Effector memory CD4-positive, alpha-beta T cell (primary cell): ENCODE measurements around the gene AKAP13.
A peak's percentile ranks its signal among the peaks of the same experiment; 100 is the strongest.

Source experiments
- DNase-seq, 3 donors: peaks; one replicate each; pipeline ENCODE4 v3.0.0-alpha.2; 2020
- H3K27ac ChIP-seq: 2 replicates; pipeline ENCODE4 v1.7.0; 2013; ENCODE audit warnings: mild to moderate bottlenecking, low read length, moderate library complexity; ENCODE audit not compliant: insufficient read depth, poor library complexity, severe bottlenecking
- H3K27me3 ChIP-seq: replicated peaks from 2 replicates; pipeline ENCODE4 v1.7.0; 2013; ENCODE audit warnings: mild to moderate bottlenecking, low read length; ENCODE audit not compliant: insufficient read depth, control insufficient read depth, poor library complexity, severe bottlenecking
- H3K36me3 ChIP-seq: 2 replicates; pipeline ENCODE4 v1.7.0; 2013; ENCODE audit warnings: mild to moderate bottlenecking, low read length, moderate library complexity; ENCODE audit not compliant: control insufficient read depth, insufficient read depth
- H3K4me1 ChIP-seq: 2 replicates; pipeline ENCODE4 v1.7.0; 2013; ENCODE audit warnings: low read length, mild to moderate bottlenecking; ENCODE audit not compliant: control insufficient read depth, insufficient read depth, poor library complexity, severe bottlenecking
- H3K4me3 ChIP-seq: 2 replicates; pipeline ENCODE4 v1.7.0; 2013; ENCODE audit warnings: low read length, low read depth, mild to moderate bottlenecking; ENCODE audit not compliant: insufficient read depth, poor library complexity, severe bottlenecking
- H3K9me3 ChIP-seq: 2 replicates; pipeline ENCODE4 v1.7.0; 2013; ENCODE audit warnings: mild to moderate bottlenecking, low read length, moderate library complexity; ENCODE audit not compliant: control insufficient read depth

Gene AKAP13

DNA sequence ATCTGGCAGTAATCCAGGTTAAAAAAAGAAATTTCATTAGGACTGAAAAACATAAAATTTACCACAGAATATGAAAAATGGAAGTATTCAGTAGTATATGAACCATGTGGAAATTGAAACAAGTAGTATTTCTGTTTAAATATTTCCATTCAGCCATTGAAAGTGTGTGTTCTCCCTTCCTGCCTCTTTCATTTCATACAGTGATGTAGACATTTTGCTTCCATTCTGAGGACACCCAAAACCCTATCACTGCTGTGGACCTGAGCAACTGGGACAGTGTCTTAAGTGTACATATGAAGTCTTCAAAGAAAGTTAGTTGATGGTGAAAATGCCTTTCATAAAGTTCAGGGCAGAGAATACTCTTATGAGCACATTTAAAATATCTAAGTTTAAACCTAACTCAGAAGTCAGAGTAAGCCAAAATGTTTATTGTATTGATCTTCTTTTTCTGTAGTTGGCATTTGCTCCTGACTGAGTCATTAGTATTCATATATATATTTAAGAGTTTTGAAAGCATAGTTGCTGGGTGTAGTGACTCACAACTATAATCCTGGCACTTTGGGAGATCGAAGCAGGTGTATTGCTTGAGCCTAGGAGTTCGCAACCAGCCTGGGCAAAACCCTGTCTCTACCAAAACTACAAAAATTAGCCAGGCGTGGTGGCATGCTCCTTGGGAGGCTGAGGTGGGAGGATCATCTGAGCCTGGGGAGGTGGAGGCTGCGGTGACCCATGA, 215.6 kb downstream of the AKAP13 start:
- peaks cover 9% of the 10 kb centered on the region for H3K4me1 ChIP-seq
- H3K27me3 ChIP-seq, result no peaks in the 10 kb centered on the region
- H3K36me3 ChIP-seq, result peaks cover 9% of the 10 kb centered on the region
- no peaks in the 10 kb centered on the region for H3K9me3 ChIP-seq
- no peak overlapping the region for H3K4me3 ChIP-seq
- no peak for DNase-seq
- no peak overlapping the region for H3K27ac ChIP-seq

DNA sequence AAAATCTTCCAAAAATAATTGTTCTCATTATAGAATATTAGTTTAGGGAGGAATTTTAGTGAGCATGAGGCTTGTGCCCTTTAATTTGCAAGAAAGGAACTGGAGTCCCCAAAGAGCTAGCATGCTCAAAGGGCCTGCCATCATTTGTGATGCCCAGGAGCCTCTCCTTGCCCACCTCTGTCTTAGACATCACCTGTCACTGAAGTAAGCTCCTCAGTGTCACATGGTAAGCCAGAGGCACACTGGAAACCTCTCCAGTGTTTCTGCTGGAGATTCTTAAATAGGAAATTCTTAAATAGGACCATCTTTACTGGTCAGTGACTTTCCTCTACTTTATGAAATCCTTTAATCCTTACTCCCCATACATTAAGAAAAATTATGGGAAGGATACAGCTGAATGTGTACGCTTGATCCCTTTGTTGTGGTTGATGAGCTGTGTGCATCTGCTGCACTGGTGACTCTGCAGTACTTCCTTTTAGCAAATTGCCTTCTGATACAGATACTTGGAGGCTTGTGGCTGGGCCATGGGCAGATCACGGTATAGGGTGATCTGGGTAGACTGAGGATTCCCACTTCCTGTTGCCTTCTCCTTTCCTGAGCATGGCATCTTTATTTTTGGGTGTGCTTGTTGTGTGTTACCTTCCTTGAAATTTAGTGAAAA, 216.9 kb downstream of the AKAP13 start:
- H3K36me3 ChIP-seq, result peaks cover 7% of the 10 kb centered on the region
- H3K27ac ChIP-seq, result no peak overlapping the region

DNA sequence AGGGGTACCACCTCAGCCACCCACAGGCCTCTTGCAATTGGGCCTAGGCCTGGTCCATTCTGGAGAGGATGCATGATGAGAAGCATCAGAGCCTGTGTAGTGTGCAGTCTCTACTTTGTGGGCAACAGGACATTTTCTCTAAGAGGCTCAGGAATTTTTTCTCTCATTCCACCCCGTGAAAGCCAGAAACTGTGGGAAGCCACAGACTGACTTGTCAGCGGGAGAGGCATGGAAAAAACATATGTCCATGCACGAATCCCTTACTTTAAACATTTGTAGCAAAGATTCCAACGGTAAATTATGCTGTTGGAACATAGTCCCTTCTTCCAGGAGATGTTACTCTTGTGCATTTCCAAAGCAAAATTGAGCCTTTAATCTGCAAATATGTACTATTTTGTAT, 217.8 kb downstream of the AKAP13 start:
- DNase-seq, result no peak
- H3K27ac ChIP-seq, result no peak overlapping the region
- H3K27me3 ChIP-seq, result no peaks in the 10 kb centered on the region
- H3K4me1 ChIP-seq, result peaks cover 9% of the 10 kb centered on the region
- H3K9me3 ChIP-seq, result no peaks in the 10 kb centered on the region
- H3K4me3 ChIP-seq, result no peak overlapping the region
- peaks cover 11% of the 10 kb centered on the region for H3K36me3 ChIP-seq

More for the DNA sequence above, 216.9 kb downstream of the AKAP13 start:
- peak in 2 of 3 donors; percentile 7 to 15 for DNase-seq
- Histone ChIP-seq H3K4me3 (no peak overlapping the region), H3K9me3 (no peaks in the 10 kb centered on the region), H3K4me1 (peaks cover 9% of the 10 kb centered on the region), H3K27me3 (no peaks in the 10 kb centered on the region)

DNA sequence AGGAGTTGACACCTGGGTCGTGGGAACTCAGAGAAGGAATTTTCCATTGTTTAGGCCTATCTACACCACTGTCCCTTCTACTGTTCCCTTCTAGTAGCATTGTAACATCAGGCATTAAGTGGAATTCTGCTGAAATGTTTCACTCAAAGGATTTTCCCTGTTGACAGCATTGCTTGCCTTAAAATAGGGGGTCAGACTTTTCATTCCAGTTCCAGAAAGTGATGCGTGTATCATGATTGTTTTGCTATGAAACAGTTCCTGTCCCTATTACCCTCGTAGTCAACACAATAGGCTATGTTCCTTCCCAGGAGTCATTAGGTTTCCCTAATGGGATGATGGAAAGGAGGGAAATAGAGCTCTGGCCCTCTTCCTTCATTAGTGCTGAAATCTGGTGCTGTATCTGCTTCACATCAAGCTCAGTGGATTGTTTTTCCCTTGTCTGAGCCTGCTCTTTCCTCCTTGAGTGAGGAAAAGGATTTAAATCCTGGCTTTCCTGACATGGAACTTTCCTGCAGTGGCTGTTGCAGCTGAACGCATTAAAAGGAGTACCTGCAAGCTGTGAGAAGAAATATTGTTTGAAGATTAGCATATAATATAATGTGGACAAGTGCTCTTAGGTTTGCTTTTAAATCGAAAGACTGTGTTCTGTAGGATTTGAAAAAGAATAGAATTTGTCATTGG, 218.5 kb downstream of the AKAP13 start:
- Histone ChIP-seq H3K4me3 (no peak overlapping the region), H3K27ac (no peak overlapping the region), H3K4me1 (peaks cover 13% of the 10 kb centered on the region), H3K36me3 (peaks cover 18% of the 10 kb centered on the region), H3K9me3 (no peaks in the 10 kb centered on the region), H3K27me3 (no peaks in the 10 kb centered on the region)
- no peak for DNase-seq

DNA sequence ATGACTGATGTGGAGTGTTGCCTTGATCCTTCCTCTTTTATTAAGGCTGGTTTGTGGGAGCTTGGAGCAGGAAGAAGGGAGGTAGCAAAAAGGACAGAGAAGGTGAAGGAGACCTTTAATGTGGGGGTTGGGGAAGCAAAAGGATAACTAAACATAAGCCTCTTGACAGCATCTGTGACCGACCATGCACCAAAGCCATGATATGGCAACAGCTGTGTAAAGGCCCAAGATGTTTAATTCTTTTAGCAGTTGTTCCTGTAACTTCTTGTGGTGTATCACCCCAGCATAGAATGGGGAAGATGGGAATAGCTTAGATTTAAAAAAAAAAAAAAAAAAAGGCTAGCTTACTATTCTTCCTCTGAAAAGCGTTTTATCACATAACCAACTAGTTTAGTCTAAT, 219.6 kb downstream of the AKAP13 start:
- Histone ChIP-seq H3K9me3 (no peaks in the 10 kb centered on the region), H3K4me1 (peaks cover 13% of the 10 kb centered on the region), H3K36me3 (peaks cover 18% of the 10 kb centered on the region), H3K27me3 (no peaks in the 10 kb centered on the region), H3K27ac (no peak overlapping the region), H3K4me3 (no peak overlapping the region)
- no peak for DNase-seq

DNA sequence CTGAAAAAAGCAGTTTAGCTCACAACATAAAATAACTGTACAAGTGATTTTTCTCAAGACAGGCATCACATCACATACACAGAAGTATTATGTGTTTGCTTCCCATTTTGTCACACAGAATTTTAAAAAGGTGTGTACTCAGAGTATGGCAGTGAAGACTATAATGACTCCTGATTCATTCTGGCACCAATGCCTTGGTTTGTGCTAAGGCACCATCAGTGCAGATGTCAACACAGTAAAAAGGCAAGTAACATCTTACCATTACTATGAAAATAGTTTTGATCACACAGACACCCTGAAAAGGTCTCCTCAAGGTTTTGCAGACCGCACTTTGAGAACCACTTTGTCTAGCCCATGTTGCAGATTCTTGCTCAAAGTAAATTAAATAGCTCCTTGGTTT, 222.8 kb downstream of the AKAP13 start:
- Histone ChIP-seq H3K27me3 (no peaks in the 10 kb centered on the region), H3K9me3 (no peaks in the 10 kb centered on the region), H3K36me3 (peaks cover 18% of the 10 kb centered on the region), H3K4me1 (peaks cover 9% of the 10 kb centered on the region), H3K27ac (no peak overlapping the region), H3K4me3 (no peak overlapping the region)
- no peak for DNase-seq

DNA sequence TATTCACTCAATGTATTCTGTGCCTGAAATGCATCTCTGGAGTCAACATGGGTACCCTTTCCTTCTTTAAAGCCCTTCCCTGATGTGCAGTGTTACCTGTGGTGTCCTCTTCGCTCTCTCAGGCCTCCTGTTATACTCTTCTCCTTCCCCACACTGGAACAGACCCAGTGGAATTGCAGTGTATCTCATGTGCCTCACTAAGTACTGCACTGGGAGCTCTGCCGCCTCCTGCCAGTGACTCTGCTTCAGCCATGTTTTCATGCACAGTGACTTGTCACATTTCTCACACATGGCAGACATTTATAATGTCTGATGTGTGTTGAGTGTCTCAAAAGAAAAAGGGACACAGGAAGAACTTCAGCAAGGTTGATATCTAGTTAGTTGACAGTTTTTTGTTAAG, 223.3 kb downstream of the AKAP13 start:
- Histone ChIP-seq H3K36me3 (peaks cover 17% of the 10 kb centered on the region), H3K4me3 (no peak overlapping the region), H3K4me1 (peaks cover 9% of the 10 kb centered on the region), H3K27ac (no peak overlapping the region), H3K27me3 (no peaks in the 10 kb centered on the region), H3K9me3 (no peaks in the 10 kb centered on the region)
- no peak for DNase-seq

DNA sequence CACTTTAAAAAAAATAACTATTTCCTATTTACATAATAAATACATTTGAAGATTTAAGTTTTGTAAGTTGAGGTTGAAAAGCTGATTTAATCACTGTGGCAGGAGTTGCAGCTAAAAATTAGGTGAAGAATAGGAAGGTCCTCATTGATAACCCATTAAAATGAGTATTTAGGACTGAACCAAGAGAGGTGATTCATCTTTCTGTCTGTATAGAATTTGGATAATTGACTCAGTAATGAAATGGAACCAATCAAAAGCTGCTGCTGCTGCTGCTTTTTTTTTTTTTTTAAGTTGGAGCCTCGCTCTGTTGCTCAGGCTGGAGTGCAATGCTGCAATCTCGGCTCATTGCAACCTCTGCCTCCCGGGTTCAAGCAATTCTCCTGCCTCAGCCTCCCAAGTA, 223.8 kb downstream of the AKAP13 start:
- no peak overlapping the region for H3K4me3 ChIP-seq
- no peaks in the 10 kb centered on the region for H3K9me3 ChIP-seq
- DNase-seq, result no peak
- peaks cover 14% of the 10 kb centered on the region for H3K36me3 ChIP-seq
- no peaks in the 10 kb centered on the region for H3K27me3 ChIP-seq
- H3K27ac ChIP-seq, result no peak overlapping the region
- H3K4me1 ChIP-seq, result peaks cover 9% of the 10 kb centered on the region

DNA sequence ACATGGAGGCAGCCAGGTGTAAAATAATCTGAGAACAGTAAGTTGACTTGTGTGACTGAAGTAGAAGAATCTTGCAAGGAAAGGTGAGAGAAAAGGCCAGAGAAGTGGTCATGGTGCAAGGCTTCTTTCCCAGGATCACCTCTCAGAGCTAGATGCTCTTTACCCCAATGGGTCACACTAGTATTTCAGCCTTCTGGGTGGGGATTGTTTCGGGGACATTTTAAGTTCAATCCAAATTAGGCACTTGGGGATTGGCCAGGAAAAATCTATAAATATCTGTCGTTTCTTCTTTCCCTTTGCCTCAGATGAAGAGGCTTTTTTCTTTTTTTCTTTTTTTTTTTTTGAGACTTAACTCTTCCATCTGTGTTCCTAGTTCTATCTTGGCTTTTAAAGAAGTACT, 226.3 kb downstream of the AKAP13 start:
- H3K27me3 ChIP-seq, result no peaks in the 10 kb centered on the region
- no peak overlapping the region for H3K27ac ChIP-seq
- no peaks in the 10 kb centered on the region for H3K9me3 ChIP-seq
- H3K36me3 ChIP-seq, result peaks cover 14% of the 10 kb centered on the region
- DNase-seq, result no peak
- H3K4me3 ChIP-seq, result no peak overlapping the region
- peaks cover 9% of the 10 kb centered on the region for H3K4me1 ChIP-seq
